Activated B cell treated with CpG ODN at 0.5 μM for 24 hours (primary cell): Measurements from ENCODE around the gene ODAD3. TPM values are rescaled to one million over a fixed set of nuclear protein-coding genes. Genes with fewer than 3 reads are reported as not detected.

Source experiments
- ATAC-seq: fragments of 200-7000 bp; cut with Tn5 transposase; one replicate; pipeline ENCODE4 v1.10.0; 2021; ENCODE audit warnings: low read depth, mild to moderate bottlenecking, moderate library complexity
- CTCF ChIA-PET: fragments of 350-600 bp; sonication (Branson Sonifier 250); formaldehyde crosslinking; loops from one replicate; lab custom pipeline; 2021; ENCODE audit warnings: antibody characterized with exemption; lab: Charles Lee
- POLR2A ChIA-PET: fragments of 350-600 bp; sonication (Branson Sonifier 250); formaldehyde crosslinking; loops from one replicate; lab custom pipeline; 2021; ENCODE audit warnings: antibody characterized with exemption; lab: Charles Lee
- DNase-seq: peaks from one replicate; pipeline ENCODE4 v3.0.0; 2022
- H3K27ac Mint-ChIP-seq: one replicate; pipeline ENCODE4 v1.8.0; 2020; ENCODE audit warnings: mixed read lengths
- H3K27me3 Mint-ChIP-seq: one replicate; pipeline ENCODE4 v1.8.0; 2021; ENCODE audit warnings: mixed read lengths
- H3K36me3 Mint-ChIP-seq: one replicate; pipeline ENCODE4 v1.8.0; 2021; ENCODE audit warnings: low read depth, mixed read lengths
- H3K4me1 Mint-ChIP-seq: one replicate; pipeline ENCODE4 v1.8.0; 2021; ENCODE audit warnings: mixed read lengths
- H3K4me3 Mint-ChIP-seq: one replicate; pipeline ENCODE4 v1.8.0; 2020; ENCODE audit warnings: mild to moderate bottlenecking, mixed read lengths
- H3K9me3 Mint-ChIP-seq: one replicate; pipeline ENCODE4 v1.8.0; 2020; ENCODE audit warnings: mixed read lengths
- CTCF ChIP-seq: fragments of 200-600 bp; IDR thresholded peaks from one replicate; pipeline ENCODE4 v1.8.0; 2022; ENCODE audit warnings: antibody characterized with exemption, mild to moderate bottlenecking
- intact Hi-C: fragments of 100-400 bp; cut with micrococcal nuclease; formaldehyde crosslinking; loops from one replicate; pipeline ENCODE4 v1.15.1; 2024
- total RNA-seq: library from RNA; stranded (reverse); gene quantifications from 2 replicates; pipeline ENCODE4 v1.2.3, GENCODE V29; 2022

Gene ODAD3
- total RNA-seq, 1 donor from 2014 or later = 0.29 TPM

- DNase-seq (peak; percentile 37), ATAC-seq (no peak)
- intact Hi-C loops = no loop called here
- Mint-ChIP-seq H3K4me1 (peaks cover 50% of the 10 kb centered on the region), H3K27me3 (peaks cover 18% of the 10 kb centered on the region), H3K36me3 (no peaks in the 10 kb centered on the region), H3K27ac (no peak within 1 kb of the TSS), H3K4me3 (peak within 1 kb of the TSS; percentile 72), H3K9me3 (no peaks in the 10 kb centered on the region)
- CTCF ChIA-PET = no interaction called here
- TF ChIP-seq CTCF = no peak
- POLR2A ChIA-PET = interaction anchor here (0.5 to 7.1 kb wide), 8 partner anchors 8 to 1629 kb away, joined by 3 to 60 read pairs (median 4); partner anchors contain the start of genes EPOR, ODAD3, PRKCSH and SWSAP1
These were observed 16.1 kb downstream of the ODAD3 start, which contains the start of gene RGL3 for GRCh38 chr19:11418549-11419506. Gene RGL3 (minus strand): TSS chr19:11419314. CDS start chr19:11419278, 36 bp downstream.

- Mint-ChIP-seq H3K36me3 (no peaks in the 10 kb centered on the region), H3K27me3 (peaks cover 18% of the 10 kb centered on the region), H3K4me1 (peaks cover 43% of the 10 kb centered on the region), H3K27ac (no peak overlapping the region), H3K4me3 (peak overlapping the region; percentile 67), H3K9me3 (no peaks in the 10 kb centered on the region)
- intact Hi-C loops = no loop called here
- no peak for TF ChIP-seq CTCF
- CTCF ChIA-PET = no interaction called here
- ATAC-seq (no peak), DNase-seq (no peak)
- POLR2A ChIA-PET = interaction anchor here (0.5 to 7.1 kb wide), 6 partner anchors 9 to 91 kb away, joined by 3 to 60 read pairs (median 4); partner anchors contain the start of genes EPOR, ODAD3, PRKCSH and SWSAP1
These were observed 16.8 kb downstream of the ODAD3 start for GRCh38 chr19:11418094-11418548.

GRCh38 chr19:11416346-11417052, 18.4 kb downstream of the ODAD3 start:
- DNase-seq (no peak), ATAC-seq (no peak)
- TF ChIP-seq CTCF = no peak
- ChIA-PET POLR2A (no interaction called here), CTCF (no interaction called here)
- H3K9me3 Mint-ChIP-seq = no peaks in the 10 kb centered on the region
- H3K27me3 Mint-ChIP-seq = peaks cover 15% of the 10 kb centered on the region
- no peak overlapping the region for H3K4me3 Mint-ChIP-seq
- intact Hi-C loops = no loop called here
- H3K27ac Mint-ChIP-seq = no peak overlapping the region
- peaks cover 27% of the 10 kb centered on the region for H3K4me1 Mint-ChIP-seq
- no peaks in the 10 kb centered on the region for H3K36me3 Mint-ChIP-seq

GRCh38 chr19:11414544-11414943, 20.4 kb downstream of the ODAD3 start:
- no peak for DNase-seq
- intact Hi-C loops = no loop called here
- TF ChIP-seq CTCF = no peak
- CTCF ChIA-PET = no interaction called here
- H3K4me1 Mint-ChIP-seq = peaks cover 13% of the 10 kb centered on the region
- H3K4me3 Mint-ChIP-seq = no peak overlapping the region
- no peaks in the 10 kb centered on the region for H3K9me3 Mint-ChIP-seq
- no peak for ATAC-seq
- H3K27me3 Mint-ChIP-seq = peaks cover 5% of the 10 kb centered on the region
- no peak overlapping the region for H3K27ac Mint-ChIP-seq
- no peaks in the 10 kb centered on the region for H3K36me3 Mint-ChIP-seq
- POLR2A ChIA-PET = no interaction called here
